GM23338 (cell line): ENCODE results near the gene PCDHA7. TPM values are rescaled to one million over a fixed set of nuclear protein-coding genes. Genes with fewer than 3 reads are reported as not detected.
"Not testable (repeated sequence)": the region's sequence is repeated elsewhere in the genome, so short reads cannot be mapped to it uniquely, and the experiment has no call there.

Experiments used
- ATAC-seq: fragments of 200-7000 bp; cut with Tn5 transposase; 3 replicates; pipeline ENCODE4 v1.9.1; 2020
- DNase-seq: peaks from one replicate; pipeline ENCODE4 v3.0.0-alpha.2; 2015; ENCODE audit warnings: low spot score
- H2AFZ ChIP-seq: fragments of 200-600 bp; sonication (generic); 2 replicates; pipeline ENCODE4 v1.8.0; 2016; ENCODE audit warnings: antibody characterized with exemption, mild to moderate bottlenecking, moderate library complexity
- H3F3A ChIP-seq: fragments of 200-600 bp; sonication (generic); replicated peaks from 2 replicates; pipeline ENCODE4 v1.8.0; 2017; ENCODE audit warnings: antibody characterized with exemption, mixed run types, low read depth
- H3K27ac ChIP-seq: fragments of 200-600 bp; sonication (generic); 2 replicates; pipeline ENCODE4 v1.6.1; 2016; ENCODE audit warnings: low read depth
- H3K27me3 ChIP-seq: fragments of 200-600 bp; sonication (generic); 2 replicates; pipeline ENCODE4 v1.8.0; 2016; ENCODE audit warnings: mild to moderate bottlenecking, mixed run types, moderate library complexity; ENCODE audit not compliant: insufficient read depth
- H3K36me3 ChIP-seq: fragments of 200-600 bp; sonication (generic); 2 replicates; pipeline ENCODE4 v1.8.0; 2016; ENCODE audit warnings: mild to moderate bottlenecking; ENCODE audit not compliant: insufficient read depth
- H3K4me1 ChIP-seq: fragments of 200-600 bp; sonication (generic); 2 replicates; pipeline ENCODE4 v1.8.0; 2016; ENCODE audit warnings: mild to moderate bottlenecking, moderate library complexity; ENCODE audit not compliant: insufficient read depth
- H3K4me2 ChIP-seq: fragments of 200-600 bp; sonication (generic); 2 replicates; pipeline ENCODE4 v1.7.1; 2017; ENCODE audit warnings: mixed run types
- H3K4me3 ChIP-seq: fragments of 200-600 bp; sonication (generic); 2 replicates; pipeline ENCODE4 v1.6.1; 2016; ENCODE audit warnings: mixed run types
- H3K79me2 ChIP-seq: fragments of 200-600 bp; sonication (generic); replicated peaks from 2 replicates; pipeline ENCODE4 v1.8.0; 2017; ENCODE audit warnings: mild to moderate bottlenecking; ENCODE audit not compliant: insufficient read depth
- H3K9me2 ChIP-seq: fragments of 200-600 bp; sonication (generic); 2 replicates; pipeline ENCODE4 v1.8.0; 2017; ENCODE audit not compliant: insufficient read depth
- H4K20me1 ChIP-seq: fragments of 200-600 bp; sonication (generic); replicated peaks from 2 replicates; pipeline ENCODE4 v1.8.0; 2017; ENCODE audit warnings: mild to moderate bottlenecking; ENCODE audit not compliant: insufficient read depth
- H3K27ac Mint-ChIP-seq: 2 replicates; pipeline ENCODE4 v1.8.0; 2020; ENCODE audit warnings: inconsistent platforms, mild to moderate bottlenecking, moderate library complexity, mixed read lengths
- H3K27me3 Mint-ChIP-seq: 3 replicates; pipeline ENCODE4 v1.8.0; 2022; ENCODE audit warnings: low read depth, mild to moderate bottlenecking, moderate library complexity, mixed read lengths, inconsistent platforms; ENCODE audit not compliant: insufficient read depth, poor library complexity
- H3K36me3 Mint-ChIP-seq: 3 replicates; pipeline ENCODE4 v1.8.0; 2021; ENCODE audit warnings: low read depth, mild to moderate bottlenecking, inconsistent platforms, moderate library complexity, mixed read lengths
- H3K4me1 Mint-ChIP-seq: 3 replicates; pipeline ENCODE4 v1.8.0; 2020; ENCODE audit warnings: mild to moderate bottlenecking, inconsistent platforms, mixed read lengths
- H3K4me3 Mint-ChIP-seq: 3 replicates; pipeline ENCODE4 v1.8.0; 2021; ENCODE audit warnings: moderate library complexity, mild to moderate bottlenecking, inconsistent platforms, mixed read lengths
- H3K9me3 Mint-ChIP-seq: 3 replicates; pipeline ENCODE4 v1.8.0; 2020; ENCODE audit warnings: moderate library complexity, mild to moderate bottlenecking, inconsistent platforms, mixed read lengths
- CTCF ChIP-seq, 2 experiments: fragments of 200-600 bp in 1 of 2; sonication (generic) in 1 of 2; conservative IDR thresholded peaks; 2 replicates each; pipeline versions ENCODE4 v1.5.1 to v1.6.1; 2016 to 2017; ENCODE audit warnings: antibody characterized with exemption in 2 of 2, low read depth in 2 of 2, mild to moderate bottlenecking in 2 of 2, moderate library complexity in 1 of 2
- POLR2AphosphoS5 ChIP-seq: IDR thresholded peaks from 2 replicates; pipeline ENCODE4 v1.6.1; 2016; ENCODE audit warnings: antibody characterized with exemption, low read depth
- REST ChIP-seq: IDR thresholded peaks from one replicate; pipeline ENCODE4 v1.6.1; 2018; ENCODE audit warnings: antibody characterized with exemption; ENCODE audit not compliant: unreplicated experiment
- ZNF462 ChIP-seq: fragments of 250-450 bp; sonication (Bioruptor Pico); IDR thresholded peaks from 2 replicates; pipeline ENCODE4 v1.5.0; 2020; ENCODE audit warnings: mild to moderate bottlenecking, moderate library complexity
- polyA plus RNA-seq: library from polyadenylated mRNA; unstranded; fragments of >200 nt; fragmentation: Nextera tagmentation; extraction: Ambion mirVana; gene quantifications from 2 replicates; pipeline ENCODE4 v1.2.1, GENCODE V29; 2016
- total RNA-seq: library from RNA; depleted of rRNA; stranded (reverse); fragments of >200 nt; shearing (Covaris generic); gene quantifications from 2 replicates; pipeline ENCODE4 v1.2.3, GENCODE V29; 2014

Gene PCDHA7
- total and polyA plus RNA-seq, 2 experiments from 2014 or later: 1.7 to 6.9 TPM

- peak overlapping the region; percentile 61 for H3K4me2 ChIP-seq
- TF ChIP-seq CTCF (conservative IDR thresholded peaks at IDR 0.05; ENCODE audit: low read depth in 2 of 2): peak; percentile 65 to 70
- TF ChIP-seq POLR2AphosphoS5: no peak
Measured at GRCh38 chr5:140801494-140801841, 32.6 kb upstream of the PCDHA7 start.

GRCh38 chr5:140802381-140802780, 31.7 kb upstream of the PCDHA7 start:
- H3K79me2 ChIP-seq, DNase-seq, ATAC-seq, H3K27ac ChIP-seq, H3K27me3 Mint-ChIP-seq, H3K36me3 ChIP-seq, H3K4me1 Mint-ChIP-seq, H2AFZ ChIP-seq, H3K27ac Mint-ChIP-seq, H3F3A ChIP-seq, H3K4me1 ChIP-seq, H3K27me3 ChIP-seq, H4K20me1 ChIP-seq, H3K9me2 ChIP-seq, H3K4me3 ChIP-seq, H3K4me2 ChIP-seq, H3K4me3 Mint-ChIP-seq: not testable (repeated sequence)
- peaks cover 37% of the 10 kb centered on the region for H3K36me3 Mint-ChIP-seq
- peaks cover 19% of the 10 kb centered on the region for H3K9me3 Mint-ChIP-seq

More at GRCh38 chr5:140801494-140801841, 32.6 kb upstream of the PCDHA7 start:
- no peaks in the 10 kb centered on the region for H3K36me3 ChIP-seq
- H3K79me2 ChIP-seq: no peaks in the 10 kb centered on the region
- ATAC-seq (no peak), DNase-seq (peak; percentile 58)
- Mint-ChIP-seq H3K4me1 (no peaks in the 10 kb centered on the region; the same call in 1 of the 3 replicates), H3K4me3 (no peak overlapping the region), H3K36me3 (peaks cover 43% of the 10 kb centered on the region), H3K27ac (no peak overlapping the region), H3K27me3 (no peaks in the 10 kb centered on the region), H3K9me3 (peaks cover 21% of the 10 kb centered on the region)
- no peaks in the 10 kb centered on the region for H3K4me1 ChIP-seq
- no peak overlapping the region for H3K27ac ChIP-seq
- no peaks in the 10 kb centered on the region for H3F3A ChIP-seq
- peak overlapping the region; percentile 50 for H3K4me3 ChIP-seq
- H4K20me1 ChIP-seq: no peaks in the 10 kb centered on the region
- no peaks in the 10 kb centered on the region for H3K9me2 ChIP-seq
- H2AFZ ChIP-seq: peak overlapping the region; percentile 15; the same call in 1 of the 2 replicates
- no peaks in the 10 kb centered on the region for H3K27me3 ChIP-seq

- ATAC-seq: no peak
Measured at GRCh38 chr5:140802781-140803271, 31.2 kb upstream of the PCDHA7 start.

More at GRCh38 chr5:140802781-140803271, 31.2 kb upstream of the PCDHA7 start:
- no peaks in the 10 kb centered on the region for H3K79me2 ChIP-seq
- H3K9me2 ChIP-seq: no peaks in the 10 kb centered on the region
- no peak overlapping the region for H3K4me3 ChIP-seq
- Mint-ChIP-seq H3K27me3 (no peaks in the 10 kb centered on the region), H3K36me3 (peaks cover 39% of the 10 kb centered on the region), H3K4me1 (peaks cover 4% of the 10 kb centered on the region), H3K27ac (no peak overlapping the region), H3K4me3 (no peak overlapping the region), H3K9me3 (peaks cover 21% of the 10 kb centered on the region)
- H2AFZ ChIP-seq: no peak overlapping the region
- H3K27ac ChIP-seq: no peak overlapping the region
- H3F3A ChIP-seq: no peaks in the 10 kb centered on the region
- H3K4me2 ChIP-seq: no peak overlapping the region
- no peak for TF ChIP-seq REST
- TF ChIP-seq ZNF462 (CRISPR knock-in tag): no peak
- 0 out of 2 replicates have a peak, but pooled peaks cover 2% of the 10 kb centered on the region for H3K4me1 ChIP-seq
- H4K20me1 ChIP-seq: no peaks in the 10 kb centered on the region
- H3K36me3 ChIP-seq: no peaks in the 10 kb centered on the region
- H3K27me3 ChIP-seq: no peaks in the 10 kb centered on the region
- no peak for DNase-seq
